IMR-90 (cell line): ENCODE data around the gene ISCU. TPM values are rescaled to one million over a fixed set of nuclear protein-coding genes. Genes with fewer than 3 reads are reported as not detected.

Experiments used
- ATAC-seq: fragments of 200-7000 bp; cut with Tn5 transposase; 2 replicates; pipeline ENCODE4 v1.9.1; 2020; ENCODE audit warnings: low read depth, mild to moderate bottlenecking, moderate library complexity
- BruUV-seq: library from RNA; stranded (reverse); fragments of 400-500 nt; replicated peaks from 2 replicates; lab custom pipeline; 2021; lab: Mats Ljungman, UMichigan
- CTCF ChIA-PET: fragments of 300-600 bp; formaldehyde crosslinking; extraction: SDS; loops from one replicate; lab custom pipeline; 2021; ENCODE audit warnings: antibody characterized with exemption; lab: Yijun Ruan, JAX
- POLR2A ChIA-PET: fragments of 300-600 bp; sonication (Branson Sonifier 250); formaldehyde crosslinking; loops from one replicate; lab custom pipeline; 2022; ENCODE audit warnings: antibody characterized with exemption; ENCODE audit not compliant: unreplicated experiment; lab: Charles Lee
- DNase-seq: peaks from one replicate; pipeline ENCODE4 v3.0.0; 2013
- H2AFZ ChIP-seq: replicated peaks from 2 replicates; pipeline ENCODE3; 2013; ENCODE audit warnings: low read length, mild to moderate bottlenecking; ENCODE audit not compliant: poor library complexity
- H2AK5ac ChIP-seq: 2 replicates; pipeline ENCODE4 v1.6.1; 2013; ENCODE audit warnings: low read depth, low read length, inconsistent platforms
- H2AK9ac ChIP-seq: replicated peaks from 2 replicates; pipeline ENCODE3; 2013; ENCODE audit warnings: mild to moderate bottlenecking, low read depth, low read length, moderate library complexity; ENCODE audit not compliant: poor library complexity
- H2BK120ac ChIP-seq: 2 replicates; pipeline ENCODE4 v1.6.1; 2013; ENCODE audit warnings: low read depth, low read length, inconsistent platforms
- H2BK15ac ChIP-seq: 3 replicates; pipeline ENCODE4 v1.6.1; 2013; ENCODE audit warnings: low read depth, low read length, inconsistent platforms
- H2BK20ac ChIP-seq: 2 replicates; pipeline ENCODE4 v1.6.1; 2013; ENCODE audit warnings: low read depth, mild to moderate bottlenecking, inconsistent platforms, low read length, moderate library complexity
- H2BK5ac ChIP-seq: 2 replicates; pipeline ENCODE4 v1.6.1; 2013; ENCODE audit warnings: mild to moderate bottlenecking, low read depth, low read length, inconsistent platforms; ENCODE audit not compliant: poor library complexity, severe bottlenecking
- H3K14ac ChIP-seq: replicated peaks from 2 replicates; pipeline ENCODE4 v1.6.1; 2013; ENCODE audit warnings: low read depth, low read length, inconsistent platforms
- H3K18ac ChIP-seq: 2 replicates; pipeline ENCODE4 v1.6.1; 2013; ENCODE audit warnings: low read depth, low read length, control low read depth
- H3K23ac ChIP-seq: 2 replicates; pipeline ENCODE4 v1.6.1; 2013; ENCODE audit warnings: low read depth, low read length, inconsistent platforms
- H3K27ac ChIP-seq: 2 replicates; pipeline ENCODE4 v1.5.1; 2013; ENCODE audit warnings: mild to moderate bottlenecking, control low read depth, low read length; ENCODE audit not compliant: insufficient read depth
- H3K27me3 ChIP-seq: 2 replicates; pipeline ENCODE4 v1.6.1; 2013; ENCODE audit warnings: low read length; ENCODE audit not compliant: control insufficient read depth, insufficient read depth
- H3K36me3 ChIP-seq: 2 replicates; pipeline ENCODE4 v1.6.1; 2013; ENCODE audit warnings: low read length, mixed read lengths; ENCODE audit not compliant: control insufficient read depth, insufficient read depth
- H3K4ac ChIP-seq: 2 replicates; pipeline ENCODE4 v1.6.1; 2013; ENCODE audit warnings: low read depth, low read length, inconsistent platforms
- H3K4me1 ChIP-seq: 2 replicates; pipeline ENCODE4 v1.6.1; 2013; ENCODE audit warnings: low read length, mixed read lengths; ENCODE audit not compliant: control insufficient read depth, insufficient read depth
- H3K4me2 ChIP-seq: 2 replicates; pipeline ENCODE4 v1.6.1; 2013; ENCODE audit warnings: low read depth, mild to moderate bottlenecking, control low read depth, low read length, moderate library complexity
- H3K4me3 ChIP-seq: 2 replicates; pipeline ENCODE4 v1.5.1; 2013; ENCODE audit warnings: low read depth, mild to moderate bottlenecking, control low read depth, low read length, moderate library complexity; ENCODE audit not compliant: insufficient read depth
- H3K56ac ChIP-seq: 2 replicates; pipeline ENCODE4 v1.6.1; 2013; ENCODE audit warnings: low read length, inconsistent platforms; ENCODE audit not compliant: insufficient read depth; ENCODE audit errors: extremely low read depth
- H3K79me1 ChIP-seq, 2 experiments: 2 replicates each; pipeline ENCODE4 v1.6.1; 2013; ENCODE audit warnings: low read length in 2 of 2, inconsistent platforms in 1 of 2, low read depth in 1 of 2
- H3K9ac ChIP-seq: 2 replicates; pipeline ENCODE4 v1.6.1; 2013; ENCODE audit warnings: low read depth, low read length, control low read depth
- H3K9me1 ChIP-seq: 2 replicates; pipeline ENCODE4 v1.6.1; 2013; ENCODE audit warnings: low read length, inconsistent platforms; ENCODE audit not compliant: insufficient read depth
- H3K9me3 ChIP-seq: 2 replicates; pipeline ENCODE4 v1.6.1; 2013; ENCODE audit warnings: low read length; ENCODE audit not compliant: control insufficient read depth, insufficient read depth
- H4K20me1 ChIP-seq: 2 replicates; pipeline ENCODE4 v1.6.1; 2013; ENCODE audit warnings: low read length, inconsistent platforms; ENCODE audit not compliant: insufficient read depth
- H4K5ac ChIP-seq: 2 replicates; pipeline ENCODE4 v1.6.1; 2013; ENCODE audit warnings: mild to moderate bottlenecking, low read depth, low read length, control low read depth
- H4K8ac ChIP-seq, 2 experiments: 2 replicates each; pipeline ENCODE4 v1.6.1; 2013; ENCODE audit warnings: low read depth in 2 of 2, low read length in 2 of 2, control low read depth in 1 of 2, inconsistent platforms in 1 of 2
- H4K91ac ChIP-seq: 2 replicates; pipeline ENCODE4 v1.6.1; 2013; ENCODE audit warnings: low read depth, low read length, inconsistent platforms; ENCODE audit not compliant: insufficient read depth
- RFX5 ChIP-seq: IDR thresholded peaks from 2 replicates; pipeline ENCODE4 v1.8.0; 2012; ENCODE audit warnings: low read depth, mild to moderate bottlenecking, low read length, moderate library complexity
- WGBS, 2 experiments: methylation state at CpG; one replicate each; pipeline versions ENCODE4 v1.1.5 to v1.1.7; 2013; ENCODE audit warnings: missing lambda C conversion rate in 2 of 2; ENCODE audit not compliant: insufficient read length in 1 of 2; ENCODE audit errors: extremely low coverage in 2 of 2; 5-methylcytosine and 5-hydroxymethylcytosine counted together
- dilution Hi-C: fragments of 300-500 bp; cut with HindIII; formaldehyde crosslinking; loops from one replicate; pipeline ENCODE4 v1.14.3; 2018; ENCODE audit warnings: low sequenced_read_pairs; ENCODE audit not compliant: unreplicated experiment
- in situ Hi-C: fragments of 300-500 bp; cut with MboI; formaldehyde crosslinking; loops from 3 replicates; pipeline ENCODE4 v1.14.3; 2019; ENCODE audit warnings: low sequenced_read_pairs, inconsistent platforms, mixed read lengths
- intact Hi-C: fragments of 100-400 bp; cut with micrococcal nuclease; formaldehyde crosslinking; loops from 2 replicates; pipeline ENCODE4 v1.10.0; 2022
- polyA plus RNA-seq, 3 experiments: library from polyadenylated mRNA; depleted of rRNA; stranded (reverse); fragments of >200 nt; gene quantifications; 2 replicates each; pipeline ENCODE4 v1.2.3, GENCODE V29; 2012; ENCODE audit warnings: low replicate concordance in 1 of 3
- total RNA-seq: library from RNA; depleted of rRNA; stranded (reverse); fragments of >200 nt; gene quantifications from 2 replicates; pipeline ENCODE4 v1.2.3, GENCODE V29; 2012

Gene ISCU
- total and polyA plus RNA-seq, 2 of the 4 experiments (the other 2 are of a cell fraction), result 52.7 to 87.2 TPM

DNA sequence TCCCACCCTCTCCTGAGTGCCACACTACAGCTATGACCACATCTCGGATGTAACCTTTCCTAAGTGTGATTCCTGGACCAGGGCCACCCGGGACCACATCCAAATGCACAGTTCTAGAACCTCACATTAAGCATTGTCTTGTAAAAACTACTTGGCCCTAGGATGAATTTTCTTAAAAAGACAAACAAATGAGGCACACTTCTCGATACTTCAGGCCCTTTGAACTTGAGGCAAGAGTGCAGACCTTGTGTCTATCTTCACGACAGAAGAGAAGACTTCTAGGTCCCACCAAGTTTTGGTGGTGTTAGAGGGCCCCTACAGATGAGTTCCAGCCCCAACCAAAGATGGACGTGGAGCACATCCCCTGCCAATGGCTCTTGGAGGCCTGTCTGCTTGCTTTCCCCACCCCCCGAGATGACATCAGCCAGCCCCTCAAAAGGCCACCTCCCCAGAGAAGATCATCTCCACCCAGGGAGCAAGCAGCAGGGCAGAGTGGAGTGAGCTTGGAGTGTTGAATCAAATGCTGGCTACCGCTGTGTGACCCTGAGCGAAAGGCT is 9.3 kb downstream of the ISCU start:
- Histone ChIP-seq H3K36me3 (peaks cover 24% of the 10 kb centered on the region), H3K9ac (no peak overlapping the region), H3K18ac (no peak overlapping the region), H3K14ac (no peak overlapping the region), H3K4me2 (no peak overlapping the region), H2AFZ (no peak overlapping the region), H2AK9ac (no peak overlapping the region), H4K20me1 (no peaks in the 10 kb centered on the region), H4K5ac (no peak overlapping the region), H2BK5ac (no peak overlapping the region), H2BK20ac (no peak overlapping the region), H3K79me1 (no peaks in the 10 kb centered on the region; a peak in 1 of 4 replicates), H3K56ac (no peak overlapping the region), H3K27ac (no peak overlapping the region), H3K9me3 (no peaks in the 10 kb centered on the region), H3K4ac (no peak overlapping the region), H3K4me1 (no peaks in the 10 kb centered on the region), H3K23ac (no peak overlapping the region), H2BK15ac (no peak overlapping the region), H3K27me3 (no peaks in the 10 kb centered on the region), H4K8ac (no peak overlapping the region), H4K91ac (no peak overlapping the region), H3K9me1 (no peaks in the 10 kb centered on the region), H2AK5ac (no peak overlapping the region), H3K4me3 (no peak overlapping the region), H2BK120ac (no peak overlapping the region)
- intact Hi-C loops (loop anchor here (2.0 kb wide), 1 partner anchor 379 kb away; no protein-coding TSS in a partner anchor), in situ Hi-C loops (no loop called here), dilution Hi-C loops (no loop called here)
- 83% methylated on average over 1 of the region's 8 CpGs; no CpG with 5 or more reads in 1 of the 2 experiments for WGBS, 2 experiments
- ATAC-seq, result no peak
- CTCF ChIA-PET, result interaction anchor here (6.5 kb wide), 1 partner anchor 46 kb away, joined by 37 read pairs; no protein-coding TSS in a partner anchor
- no peak for DNase-seq
- POLR2A ChIA-PET, result no interaction called here
- TF ChIP-seq RFX5, result no peak
- no TSS peak for BruUV-seq
